IMR-90 (cell line): ENCODE data around the gene ATG7. TPM values are rescaled to one million over a fixed set of nuclear protein-coding genes. Genes with fewer than 3 reads are reported as not detected.

Experiments used
- ATAC-seq: fragments of 200-7000 bp; cut with Tn5 transposase; 2 replicates; pipeline ENCODE4 v1.9.1; 2020; ENCODE audit warnings: low read depth, mild to moderate bottlenecking, moderate library complexity
- BruUV-seq: library from RNA; stranded (reverse); fragments of 400-500 nt; replicated peaks from 2 replicates; lab custom pipeline; 2021; lab: Mats Ljungman, UMichigan
- CTCF ChIA-PET: fragments of 300-600 bp; formaldehyde crosslinking; extraction: SDS; loops from one replicate; lab custom pipeline; 2021; ENCODE audit warnings: antibody characterized with exemption; lab: Yijun Ruan, JAX
- POLR2A ChIA-PET: fragments of 300-600 bp; sonication (Branson Sonifier 250); formaldehyde crosslinking; loops from one replicate; lab custom pipeline; 2022; ENCODE audit warnings: antibody characterized with exemption; ENCODE audit not compliant: unreplicated experiment; lab: Charles Lee
- DNase-seq: peaks from one replicate; pipeline ENCODE4 v3.0.0; 2013
- H2AFZ ChIP-seq: replicated peaks from 2 replicates; pipeline ENCODE3; 2013; ENCODE audit warnings: low read length, mild to moderate bottlenecking; ENCODE audit not compliant: poor library complexity
- H2AK5ac ChIP-seq: 2 replicates; pipeline ENCODE4 v1.6.1; 2013; ENCODE audit warnings: low read depth, low read length, inconsistent platforms
- H2AK9ac ChIP-seq: replicated peaks from 2 replicates; pipeline ENCODE3; 2013; ENCODE audit warnings: mild to moderate bottlenecking, low read depth, low read length, moderate library complexity; ENCODE audit not compliant: poor library complexity
- H2BK120ac ChIP-seq: 2 replicates; pipeline ENCODE4 v1.6.1; 2013; ENCODE audit warnings: low read depth, low read length, inconsistent platforms
- H2BK15ac ChIP-seq: 3 replicates; pipeline ENCODE4 v1.6.1; 2013; ENCODE audit warnings: low read depth, low read length, inconsistent platforms
- H2BK20ac ChIP-seq: 2 replicates; pipeline ENCODE4 v1.6.1; 2013; ENCODE audit warnings: low read depth, mild to moderate bottlenecking, inconsistent platforms, low read length, moderate library complexity
- H2BK5ac ChIP-seq: 2 replicates; pipeline ENCODE4 v1.6.1; 2013; ENCODE audit warnings: mild to moderate bottlenecking, low read depth, low read length, inconsistent platforms; ENCODE audit not compliant: poor library complexity, severe bottlenecking
- H3K14ac ChIP-seq: replicated peaks from 2 replicates; pipeline ENCODE4 v1.6.1; 2013; ENCODE audit warnings: low read depth, low read length, inconsistent platforms
- H3K18ac ChIP-seq: 2 replicates; pipeline ENCODE4 v1.6.1; 2013; ENCODE audit warnings: low read depth, low read length, control low read depth
- H3K23ac ChIP-seq: 2 replicates; pipeline ENCODE4 v1.6.1; 2013; ENCODE audit warnings: low read depth, low read length, inconsistent platforms
- H3K27ac ChIP-seq: 2 replicates; pipeline ENCODE4 v1.5.1; 2013; ENCODE audit warnings: mild to moderate bottlenecking, control low read depth, low read length; ENCODE audit not compliant: insufficient read depth
- H3K27me3 ChIP-seq: 2 replicates; pipeline ENCODE4 v1.6.1; 2013; ENCODE audit warnings: low read length; ENCODE audit not compliant: control insufficient read depth, insufficient read depth
- H3K36me3 ChIP-seq: 2 replicates; pipeline ENCODE4 v1.6.1; 2013; ENCODE audit warnings: low read length, mixed read lengths; ENCODE audit not compliant: control insufficient read depth, insufficient read depth
- H3K4ac ChIP-seq: 2 replicates; pipeline ENCODE4 v1.6.1; 2013; ENCODE audit warnings: low read depth, low read length, inconsistent platforms
- H3K4me1 ChIP-seq: 2 replicates; pipeline ENCODE4 v1.6.1; 2013; ENCODE audit warnings: low read length, mixed read lengths; ENCODE audit not compliant: control insufficient read depth, insufficient read depth
- H3K4me2 ChIP-seq: 2 replicates; pipeline ENCODE4 v1.6.1; 2013; ENCODE audit warnings: low read depth, mild to moderate bottlenecking, control low read depth, low read length, moderate library complexity
- H3K4me3 ChIP-seq: 2 replicates; pipeline ENCODE4 v1.5.1; 2013; ENCODE audit warnings: low read depth, mild to moderate bottlenecking, control low read depth, low read length, moderate library complexity; ENCODE audit not compliant: insufficient read depth
- H3K56ac ChIP-seq: 2 replicates; pipeline ENCODE4 v1.6.1; 2013; ENCODE audit warnings: low read length, inconsistent platforms; ENCODE audit not compliant: insufficient read depth; ENCODE audit errors: extremely low read depth
- H3K79me1 ChIP-seq, 2 experiments: 2 replicates each; pipeline ENCODE4 v1.6.1; 2013; ENCODE audit warnings: low read length in 2 of 2, inconsistent platforms in 1 of 2, low read depth in 1 of 2
- H3K9ac ChIP-seq: 2 replicates; pipeline ENCODE4 v1.6.1; 2013; ENCODE audit warnings: low read depth, low read length, control low read depth
- H3K9me1 ChIP-seq: 2 replicates; pipeline ENCODE4 v1.6.1; 2013; ENCODE audit warnings: low read length, inconsistent platforms; ENCODE audit not compliant: insufficient read depth
- H3K9me3 ChIP-seq: 2 replicates; pipeline ENCODE4 v1.6.1; 2013; ENCODE audit warnings: low read length; ENCODE audit not compliant: control insufficient read depth, insufficient read depth
- H4K20me1 ChIP-seq: 2 replicates; pipeline ENCODE4 v1.6.1; 2013; ENCODE audit warnings: low read length, inconsistent platforms; ENCODE audit not compliant: insufficient read depth
- H4K5ac ChIP-seq: 2 replicates; pipeline ENCODE4 v1.6.1; 2013; ENCODE audit warnings: mild to moderate bottlenecking, low read depth, low read length, control low read depth
- H4K8ac ChIP-seq, 2 experiments: 2 replicates each; pipeline ENCODE4 v1.6.1; 2013; ENCODE audit warnings: low read depth in 2 of 2, low read length in 2 of 2, control low read depth in 1 of 2, inconsistent platforms in 1 of 2
- H4K91ac ChIP-seq: 2 replicates; pipeline ENCODE4 v1.6.1; 2013; ENCODE audit warnings: low read depth, low read length, inconsistent platforms; ENCODE audit not compliant: insufficient read depth
- BHLHE40 ChIP-seq: fragments of 150-350 bp; IDR thresholded peaks from 2 replicates; pipeline ENCODE4 v1.6.1; 2016; ENCODE audit warnings: mild to moderate bottlenecking, low read depth, low read length
- CEBPB ChIP-seq: IDR thresholded peaks from 2 replicates; pipeline ENCODE4 v1.6.1; 2012; ENCODE audit warnings: low read depth, low read length, improper control_type of control experiment
- CHD1 ChIP-seq: IDR thresholded peaks from 2 replicates; pipeline ENCODE4 v1.6.1; 2012; ENCODE audit warnings: low read depth, low read length, improper control_type of control experiment
- CTCF ChIP-seq: conservative IDR thresholded peaks from 2 replicates; pipeline ENCODE4 v1.5.1; 2012; ENCODE audit warnings: mild to moderate bottlenecking, low read depth, low read length, improper control_type of control experiment
- ELK1 ChIP-seq: fragments of 150-350 bp; IDR thresholded peaks from 2 replicates; pipeline ENCODE4 v1.6.1; 2016; ENCODE audit warnings: low read depth, mild to moderate bottlenecking, low read length, moderate library complexity, borderline replicate concordance
- FOS ChIP-seq: fragments of 150-350 bp; IDR thresholded peaks from 2 replicates; pipeline ENCODE4 v1.6.1; 2016; ENCODE audit warnings: low read depth, low read length
- MAFK ChIP-seq: IDR thresholded peaks from 2 replicates; pipeline ENCODE4 v1.6.1; 2012; ENCODE audit warnings: low read depth, low read length, improper control_type of control experiment
- MAZ ChIP-seq: IDR thresholded peaks from 2 replicates; pipeline ENCODE4 v1.6.1; 2012; ENCODE audit warnings: low read depth, mild to moderate bottlenecking, low read length, improper control_type of control experiment, moderate library complexity, borderline replicate concordance
- MXI1 ChIP-seq: IDR thresholded peaks from 2 replicates; pipeline ENCODE4 v1.6.1; 2012; ENCODE audit warnings: low read depth, mild to moderate bottlenecking, low read length, moderate library complexity, borderline replicate concordance
- NFE2L2 ChIP-seq: fragments of 150-350 bp; IDR thresholded peaks from 2 replicates; pipeline ENCODE4 v1.6.1; 2016; ENCODE audit warnings: low read depth, mild to moderate bottlenecking, low read length
- POLR2A ChIP-seq: IDR thresholded peaks from 2 replicates; pipeline ENCODE4 v1.6.1; 2012; ENCODE audit warnings: mild to moderate bottlenecking, low read depth, low read length
- RAD21 ChIP-seq: IDR thresholded peaks from 2 replicates; pipeline ENCODE4 v1.6.1; 2012; ENCODE audit warnings: low read length, improper control_type of control experiment
- RCOR1 ChIP-seq: IDR thresholded peaks from 2 replicates; pipeline ENCODE4 v1.6.1; 2012; ENCODE audit warnings: mild to moderate bottlenecking, low read length, improper control_type of control experiment; ENCODE audit not compliant: insufficient replicate concordance
- RFX5 ChIP-seq: IDR thresholded peaks from 2 replicates; pipeline ENCODE4 v1.8.0; 2012; ENCODE audit warnings: low read depth, mild to moderate bottlenecking, low read length, moderate library complexity
- SMC3 ChIP-seq: fragments of 150-350 bp; IDR thresholded peaks from 2 replicates; pipeline ENCODE4 v1.6.1; 2016; ENCODE audit warnings: low read depth, mild to moderate bottlenecking, antibody characterized with exemption, low read length, moderate library complexity
- USF2 ChIP-seq: fragments of 150-350 bp; IDR thresholded peaks from 2 replicates; pipeline ENCODE4 v1.6.1; 2017; ENCODE audit warnings: mild to moderate bottlenecking, antibody characterized with exemption, low read length, low read depth
- WGBS, 2 experiments: methylation state at CpG; one replicate each; pipeline versions ENCODE4 v1.1.5 to v1.1.7; 2013; ENCODE audit warnings: missing lambda C conversion rate in 2 of 2; ENCODE audit not compliant: insufficient read length in 1 of 2; ENCODE audit errors: extremely low coverage in 2 of 2; 5-methylcytosine and 5-hydroxymethylcytosine counted together
- dilution Hi-C: fragments of 300-500 bp; cut with HindIII; formaldehyde crosslinking; loops from one replicate; pipeline ENCODE4 v1.14.3; 2018; ENCODE audit warnings: low sequenced_read_pairs; ENCODE audit not compliant: unreplicated experiment
- in situ Hi-C: fragments of 300-500 bp; cut with MboI; formaldehyde crosslinking; loops from 3 replicates; pipeline ENCODE4 v1.14.3; 2019; ENCODE audit warnings: low sequenced_read_pairs, inconsistent platforms, mixed read lengths
- intact Hi-C: fragments of 100-400 bp; cut with micrococcal nuclease; formaldehyde crosslinking; loops from 2 replicates; pipeline ENCODE4 v1.10.0; 2022
- polyA plus RNA-seq, 3 experiments: library from polyadenylated mRNA; depleted of rRNA; stranded (reverse); fragments of >200 nt; gene quantifications; 2 replicates each; pipeline ENCODE4 v1.2.3, GENCODE V29; 2012; ENCODE audit warnings: low replicate concordance in 1 of 3
- total RNA-seq: library from RNA; depleted of rRNA; stranded (reverse); fragments of >200 nt; gene quantifications from 2 replicates; pipeline ENCODE4 v1.2.3, GENCODE V29; 2012

Gene ATG7
- total and polyA plus RNA-seq, 2 of the 4 experiments (the other 2 are of a cell fraction) = 15.6 to 51.4 TPM

- intact Hi-C loops (no loop called here), dilution Hi-C loops (no loop called here), in situ Hi-C loops (no loop called here)
- Histone ChIP-seq H3K4ac (no peak overlapping the region), H2BK20ac (no peak overlapping the region), H2BK15ac (no peak overlapping the region), H4K91ac (no peak overlapping the region), H3K4me3 (no peak overlapping the region), H3K4me1 (peaks cover 2% of the 10 kb centered on the region), H3K27me3 (no peaks in the 10 kb centered on the region), H3K27ac (no peak overlapping the region), H2AFZ (no peak overlapping the region), H2AK9ac (no peak overlapping the region), H3K56ac (no peak overlapping the region), H2BK5ac (no peak overlapping the region), H3K9me1 (peaks cover 6% of the 10 kb centered on the region; the same call in 1 of the 2 replicates), H4K20me1 (0 out of 2 replicates have a peak, but pooled peaks cover 4% of the 10 kb centered on the region), H4K5ac (no peak overlapping the region), H3K4me2 (no peak overlapping the region), H3K36me3 (peaks cover 9% of the 10 kb centered on the region), H3K9me3 (no peaks in the 10 kb centered on the region), H2AK5ac (no peak overlapping the region), H3K79me1 (peaks cover 38 to 60% of the 10 kb centered on the region in 2 experiments), H4K8ac (peak overlapping the region in 1 of 2 experiments; percentile 3; a peak in 1 of 4 replicates), H3K23ac (no peak overlapping the region), H3K14ac (no peak overlapping the region), H2BK120ac (no peak overlapping the region), H3K18ac (no peak overlapping the region), H3K9ac (no peak overlapping the region)
- TF ChIP-seq CTCF = no peak
- no peak for TF ChIP-seq BHLHE40
- TF ChIP-seq SMC3 = no peak
- TF ChIP-seq CEBPB = no peak
- no peak for TF ChIP-seq MAFK
- TF ChIP-seq MAZ = no peak
- TF ChIP-seq MXI1 = no peak
- TF ChIP-seq POLR2A = no peak
- no peak for TF ChIP-seq USF2
- no peak for TF ChIP-seq ELK1
- no peak for TF ChIP-seq NFE2L2
- TF ChIP-seq RFX5 = no peak
- no peak for TF ChIP-seq RAD21
- TF ChIP-seq FOS = no peak
- no peak for TF ChIP-seq RCOR1
- no peak for TF ChIP-seq CHD1
- CTCF ChIA-PET = no interaction called here
- WGBS, 2 experiments = no CpG with 5 or more reads among the region's 6 CpGs
- POLR2A ChIA-PET = no interaction called here
- BruUV-seq = no TSS peak
- ATAC-seq = no peak
- DNase-seq = no peak
Observed at GRCh38 chr3:11251807-11252176, 20.4 kb upstream of the ATG7 start.
